ENCODE results near the gene TXNRD3.

DNA sequence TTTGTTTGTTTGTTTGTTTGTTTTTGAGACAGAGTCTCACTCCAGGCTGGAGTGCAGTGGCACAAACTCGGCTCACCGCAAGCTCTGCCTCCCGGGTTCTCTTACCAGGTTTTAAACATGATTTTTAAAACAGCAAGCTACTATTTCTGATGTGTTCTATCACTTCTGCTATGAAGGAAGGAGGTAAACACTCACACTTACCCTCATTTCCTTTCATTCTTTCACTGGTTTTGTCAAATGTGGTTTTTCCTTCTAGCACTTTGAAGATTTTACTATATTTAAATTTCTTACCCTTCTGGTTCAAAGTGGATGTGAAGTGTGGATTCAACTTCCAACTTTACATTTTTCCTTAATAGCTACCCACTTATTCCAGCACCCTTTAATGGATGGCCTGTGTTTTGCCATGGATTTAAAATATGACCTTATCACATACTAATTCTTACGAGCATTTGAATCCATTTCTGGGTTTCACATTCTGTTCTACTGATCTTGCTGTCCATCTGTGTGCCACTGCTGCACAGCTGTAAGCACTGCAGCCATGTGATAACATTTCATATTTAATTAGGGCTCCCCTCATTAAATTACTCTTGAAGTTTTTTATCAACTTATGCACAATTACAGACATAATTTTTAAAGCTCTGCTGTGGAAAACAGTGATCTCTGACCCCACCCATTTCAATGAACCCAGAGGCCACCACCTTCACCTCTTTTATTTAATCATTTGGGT, 42.3 kb downstream of the TXNRD3 start:
- TF ChIP-seq, protein P1, sequence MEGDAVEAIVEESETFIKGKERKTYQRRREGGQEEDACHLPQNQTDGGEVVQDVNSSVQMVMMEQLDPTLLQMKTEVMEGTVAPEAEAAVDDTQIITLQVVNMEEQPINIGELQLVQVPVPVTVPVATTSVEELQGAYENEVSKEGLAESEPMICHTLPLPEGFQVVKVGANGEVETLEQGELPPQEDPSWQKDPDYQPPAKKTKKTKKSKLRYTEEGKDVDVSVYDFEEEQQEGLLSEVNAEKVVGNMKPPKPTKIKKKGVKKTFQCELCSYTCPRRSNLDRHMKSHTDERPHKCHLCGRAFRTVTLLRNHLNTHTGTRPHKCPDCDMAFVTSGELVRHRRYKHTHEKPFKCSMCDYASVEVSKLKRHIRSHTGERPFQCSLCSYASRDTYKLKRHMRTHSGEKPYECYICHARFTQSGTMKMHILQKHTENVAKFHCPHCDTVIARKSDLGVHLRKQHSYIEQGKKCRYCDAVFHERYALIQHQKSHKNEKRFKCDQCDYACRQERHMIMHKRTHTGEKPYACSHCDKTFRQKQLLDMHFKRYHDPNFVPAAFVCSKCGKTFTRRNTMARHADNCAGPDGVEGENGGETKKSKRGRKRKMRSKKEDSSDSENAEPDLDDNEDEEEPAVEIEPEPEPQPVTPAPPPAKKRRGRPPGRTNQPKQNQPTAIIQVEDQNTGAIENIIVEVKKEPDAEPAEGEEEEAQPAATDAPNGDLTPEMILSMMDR (IDR thresholded peaks at IDR 0.05; ENCODE audit: low read depth, low read length, missing input control), result no peak
- TF ChIP-seq ATF3 (IDR thresholded peaks at IDR 0.05) (no peak), RXRA (IDR thresholded peaks at IDR 0.05) (no peak)

Measured in liver (tissue), 3 donors.